Measurements from ENCODE around the gene PTTG1IP.
A peak's percentile ranks its signal among the peaks of the same experiment; 100 is the strongest.

PTTG1IP gene

GRCh38 chr21:44896561-44897286 is 23.2 kb upstream of the PTTG1IP start:
- no peak for DNase-seq (ENCODE audit: low read depth in 2 of 2)

- no peak for DNase-seq (ENCODE audit: low read depth in 2 of 2)
Observed at GRCh38 chr21:44895859-44896258, 22.4 kb upstream of the PTTG1IP start.

- DNase-seq (ENCODE audit: low read depth in 2 of 2) = no peak
Observed at GRCh38 chr21:44894687-44895302, 21.3 kb upstream of the PTTG1IP start.

- DNase-seq (ENCODE audit: low read depth in 2 of 2) = no peak
Observed at GRCh38 chr21:44893948-44894656, 20.6 kb upstream of the PTTG1IP start.

GRCh38 chr21:44893278-44893556 is 19.7 kb upstream of the PTTG1IP start:
- no peak for DNase-seq (ENCODE audit: low read depth in 2 of 2)

GRCh38 chr21:44892536-44893277 is 19.2 kb upstream of the PTTG1IP start:
- peak; percentile 66 to 78 for DNase-seq (ENCODE audit: low read depth in 2 of 2)

- DNase-seq (ENCODE audit: low read depth in 2 of 2) = no peak
Observed at GRCh38 chr21:44892095-44892494, 18.6 kb upstream of the PTTG1IP start.

GRCh38 chr21:44891631-44892031 is 18.1 kb upstream of the PTTG1IP start:
- no peak for DNase-seq (ENCODE audit: low read depth in 2 of 2)

GRCh38 chr21:44890961-44891541 is 17.6 kb upstream of the PTTG1IP start:
- DNase-seq (ENCODE audit: low read depth in 2 of 2) = no peak

- DNase-seq (ENCODE audit: low read depth in 2 of 2) = no peak
Observed at GRCh38 chr21:44890338-44890931, 16.9 kb upstream of the PTTG1IP start.

- DNase-seq (ENCODE audit: low read depth in 2 of 2) = no peak
Observed at GRCh38 chr21:44889625-44890337, 16.3 kb upstream of the PTTG1IP start.

GRCh38 chr21:44888581-44889550 is 15.4 kb upstream of the PTTG1IP start:
- no peak for DNase-seq (ENCODE audit: low read depth in 2 of 2)

- no peak for DNase-seq (ENCODE audit: low read depth in 2 of 2)
Observed at GRCh38 chr21:44887807-44888580, 14.5 kb upstream of the PTTG1IP start.

- DNase-seq (ENCODE audit: low read depth in 2 of 2) = no peak
Observed at GRCh38 chr21:44887126-44887806, 13.8 kb upstream of the PTTG1IP start.

- no peak for DNase-seq (ENCODE audit: low read depth in 2 of 2)
Observed at GRCh38 chr21:44886113-44887075, 12.9 kb upstream of the PTTG1IP start.

GRCh38 chr21:44885615-44886014 is 12.1 kb upstream of the PTTG1IP start:
- DNase-seq (ENCODE audit: low read depth in 2 of 2) = no peak

GRCh38 chr21:44884097-44884496 is 10.6 kb upstream of the PTTG1IP start:
- no peak for DNase-seq (ENCODE audit: low read depth in 2 of 2)
